Esophagus mucosa (tissue), 1 donor: ENCODE data around the gene JAK1. TPM values are rescaled to one million over a fixed set of nuclear protein-coding genes. Genes with fewer than 3 reads are reported as not detected.

Experiments used
- ATAC-seq: fragments of 200-7000 bp; cut with Tn5 transposase; one replicate; pipeline ENCODE4 v1.9.1; 2020
- total RNA-seq: library from RNA; stranded (reverse); gene quantifications from one replicate; pipeline ENCODE4 v1.2.4, GENCODE V29; 2023
- donor health status: DM: yes; HTN: yes; CAD: no.

JAK1 gene
- total RNA-seq, 1 donor from 2014 or later, result 49.0 TPM

DNA sequence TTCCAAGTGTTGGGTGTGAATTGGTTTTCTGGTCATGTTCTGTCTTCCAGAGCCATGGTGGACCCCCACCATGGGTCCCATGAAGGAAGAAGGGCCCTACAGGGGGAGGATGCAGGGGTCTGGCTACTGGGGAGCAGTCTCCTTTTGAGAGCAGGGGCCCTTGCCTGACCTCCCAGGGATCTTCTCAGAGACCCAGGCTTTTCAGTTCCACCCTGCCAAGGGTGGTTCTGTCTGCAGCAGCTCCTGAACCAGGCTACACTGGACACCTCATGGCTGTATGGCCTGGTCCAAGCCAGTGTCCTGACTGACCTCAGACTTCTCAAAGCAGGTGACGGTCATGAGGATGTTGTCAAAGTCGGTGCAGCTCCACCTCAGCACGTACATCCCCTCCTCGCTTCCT, 109.0 kb downstream of the JAK1 start:
- ATAC-seq, result peak; percentile 29

DNA sequence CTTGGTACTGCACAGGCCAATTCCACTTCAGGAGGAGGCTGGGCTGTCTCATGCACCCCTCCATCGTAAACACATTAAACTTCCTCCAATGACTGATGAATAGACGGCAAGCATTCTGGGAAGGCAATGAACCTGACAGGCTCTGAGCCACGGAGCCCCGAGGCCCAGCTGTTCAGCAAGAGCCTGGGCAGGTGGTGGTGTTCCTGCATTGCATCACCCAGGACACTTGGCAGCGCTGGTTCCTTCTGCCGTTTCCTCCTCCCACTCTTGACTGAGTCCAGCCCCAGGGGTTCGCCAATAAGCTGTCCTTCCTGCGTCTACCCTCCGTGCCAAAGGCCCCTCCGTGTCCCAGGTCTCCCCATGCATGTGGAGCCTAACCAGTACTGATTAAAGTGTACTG, 109.8 kb downstream of the JAK1 start:
- peak; percentile 67 for ATAC-seq

DNA sequence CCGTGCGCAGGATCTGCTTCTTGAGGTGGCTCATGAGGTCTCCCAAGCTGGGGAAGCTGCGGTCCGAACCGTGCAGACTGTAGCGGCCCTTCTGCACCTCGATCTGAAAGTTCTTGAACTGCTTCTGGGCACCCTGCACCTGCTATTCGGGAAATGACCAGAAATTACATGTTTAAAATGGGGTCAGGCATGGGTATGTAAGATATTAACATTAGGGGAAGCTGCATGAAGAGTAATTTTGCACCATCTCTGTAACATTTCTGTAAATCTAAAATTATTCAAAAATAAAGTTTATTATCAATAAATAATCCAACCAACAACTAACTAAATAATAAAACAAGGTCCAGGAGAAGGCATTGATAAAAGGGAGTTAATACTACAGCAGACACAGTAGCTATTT, 110.8 kb downstream of the JAK1 start:
- no peak for ATAC-seq

DNA sequence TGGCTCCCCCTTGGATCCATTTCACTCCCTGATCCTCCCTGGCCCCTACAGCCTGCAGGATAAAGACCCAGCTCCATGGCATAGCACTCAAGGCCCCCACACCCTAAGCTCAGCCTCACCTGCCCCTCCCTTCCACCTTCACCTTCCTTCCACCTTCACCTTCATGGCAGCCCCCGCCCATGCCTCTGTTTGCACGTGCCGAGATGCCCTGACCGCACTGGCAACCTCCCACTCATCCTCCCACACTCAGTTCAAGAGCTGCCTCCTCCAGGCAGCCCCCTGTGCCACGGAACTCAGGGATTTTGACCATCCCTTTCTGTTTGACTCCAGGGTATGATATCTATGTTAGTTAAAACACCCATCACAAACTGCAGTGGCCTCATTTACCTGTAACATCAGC, 111.7 kb downstream of the JAK1 start:
- ATAC-seq, result no peak

DNA sequence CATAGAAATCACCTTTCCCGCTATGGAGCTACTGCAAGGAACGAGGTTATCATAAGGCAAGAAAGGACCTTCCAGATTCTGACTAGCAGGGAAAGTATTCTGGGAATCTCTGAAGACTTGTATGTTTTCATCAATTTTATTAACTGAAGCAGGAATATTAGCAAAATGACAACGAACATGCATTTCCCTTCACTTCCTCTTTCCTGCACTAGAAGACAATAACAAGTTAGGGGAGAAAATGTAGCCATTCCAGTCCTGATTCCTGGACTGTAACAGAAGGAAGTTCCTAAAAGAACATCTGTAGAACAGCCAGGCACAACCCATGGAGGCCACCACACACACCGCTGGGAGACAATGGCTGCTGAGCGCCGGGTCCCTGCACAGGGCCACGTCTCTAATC, 114.7 kb downstream of the JAK1 start:
- ATAC-seq, result no peak

DNA sequence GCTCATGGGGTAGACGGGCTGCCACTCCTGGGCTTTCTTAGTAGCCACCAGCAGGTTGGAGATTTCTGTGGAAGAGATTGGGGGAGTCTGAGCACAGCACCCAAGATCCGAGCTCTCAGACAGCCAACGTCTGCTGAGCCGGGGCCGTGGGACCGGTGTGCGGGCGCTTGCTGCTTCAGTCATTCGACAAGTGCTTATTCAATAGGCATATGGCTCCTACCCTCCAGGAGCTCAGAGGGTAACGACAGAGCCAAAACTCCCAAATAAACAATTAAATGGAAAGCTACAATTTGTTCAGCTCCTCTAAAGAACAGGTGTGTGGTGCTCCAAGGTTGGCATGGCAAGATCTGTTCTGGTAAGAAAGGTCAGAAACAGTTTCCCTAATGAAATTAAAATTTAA, 115.5 kb downstream of the JAK1 start:
- no peak for ATAC-seq

DNA sequence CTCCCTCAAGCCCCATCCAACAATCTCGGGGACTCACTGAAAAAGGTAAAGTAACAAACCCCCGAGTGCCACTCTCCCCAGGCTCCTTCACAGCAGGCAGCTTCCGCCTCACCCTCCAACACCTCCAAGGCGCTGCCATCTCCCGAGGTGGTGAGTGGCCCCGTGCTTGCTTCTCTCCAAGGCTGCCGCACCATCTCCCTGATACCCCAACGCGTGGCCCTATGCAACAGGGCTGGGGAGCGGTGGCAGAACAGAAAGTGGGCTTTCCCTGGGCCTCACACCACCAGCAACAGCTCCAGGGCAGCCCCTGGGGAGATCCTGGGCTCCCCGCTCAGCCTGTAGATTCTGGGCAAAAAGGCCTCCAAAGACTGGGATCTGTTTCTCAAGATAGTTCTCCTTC, 116.4 kb downstream of the JAK1 start:
- no peak for ATAC-seq

DNA sequence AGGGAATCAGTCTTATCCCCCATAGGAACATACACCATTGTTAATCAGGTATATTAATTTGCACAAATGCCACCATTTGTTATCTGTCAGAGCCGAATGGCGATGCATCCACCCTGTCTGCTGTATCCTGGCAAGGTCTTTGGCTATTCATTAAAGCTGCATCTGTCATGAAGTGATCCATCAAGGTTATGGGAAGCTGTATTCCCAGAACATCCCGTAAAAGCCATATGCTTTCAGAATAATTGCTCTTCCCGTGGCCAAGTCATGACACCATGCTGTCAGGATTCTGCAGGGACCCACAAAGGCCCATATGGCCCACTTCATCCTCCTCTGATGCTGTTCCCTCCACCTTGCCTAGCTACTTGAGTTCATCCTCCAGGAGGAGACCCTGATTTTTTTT, 117.5 kb downstream of the JAK1 start:
- ATAC-seq, result no peak

DNA sequence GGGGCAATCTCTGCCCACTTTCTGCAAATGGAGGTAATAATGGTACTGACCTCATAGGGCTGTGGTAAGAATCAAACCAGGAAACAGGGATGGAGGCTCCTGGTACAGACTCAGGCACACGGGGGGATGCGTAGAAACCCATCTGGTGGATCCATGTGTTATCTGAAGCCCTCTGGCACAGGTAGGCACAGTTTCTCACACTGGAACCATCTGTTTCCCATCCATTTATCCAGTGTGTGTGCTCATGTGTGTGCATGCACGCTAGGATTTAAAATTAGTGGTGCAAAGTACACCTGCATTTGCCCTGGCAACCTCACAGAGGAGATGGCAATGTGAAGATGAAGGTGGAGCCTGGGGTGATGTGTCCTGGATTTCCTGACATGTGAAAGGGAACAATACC, 118.2 kb downstream of the JAK1 start:
- no peak for ATAC-seq

DNA sequence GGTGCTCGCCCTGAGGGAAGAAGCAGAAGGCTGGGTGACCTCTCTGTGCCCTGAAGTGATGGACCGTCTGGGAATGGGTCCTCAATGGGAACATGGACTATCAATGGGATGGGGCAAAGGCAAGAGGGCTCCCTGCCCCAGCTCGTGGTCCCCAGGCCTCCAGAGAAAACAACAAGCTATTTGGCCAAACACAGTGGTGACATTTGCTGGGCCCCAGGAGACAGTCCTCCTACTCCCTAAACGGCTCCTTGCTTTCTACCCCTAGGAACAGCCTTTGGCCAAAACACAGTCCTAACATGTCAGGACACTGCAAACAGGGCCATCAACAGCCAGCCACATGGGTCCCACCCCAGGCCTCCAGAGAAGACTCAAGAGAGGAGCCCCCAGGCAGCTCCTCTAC, 118.7 kb downstream of the JAK1 start:
- no peak for ATAC-seq

DNA sequence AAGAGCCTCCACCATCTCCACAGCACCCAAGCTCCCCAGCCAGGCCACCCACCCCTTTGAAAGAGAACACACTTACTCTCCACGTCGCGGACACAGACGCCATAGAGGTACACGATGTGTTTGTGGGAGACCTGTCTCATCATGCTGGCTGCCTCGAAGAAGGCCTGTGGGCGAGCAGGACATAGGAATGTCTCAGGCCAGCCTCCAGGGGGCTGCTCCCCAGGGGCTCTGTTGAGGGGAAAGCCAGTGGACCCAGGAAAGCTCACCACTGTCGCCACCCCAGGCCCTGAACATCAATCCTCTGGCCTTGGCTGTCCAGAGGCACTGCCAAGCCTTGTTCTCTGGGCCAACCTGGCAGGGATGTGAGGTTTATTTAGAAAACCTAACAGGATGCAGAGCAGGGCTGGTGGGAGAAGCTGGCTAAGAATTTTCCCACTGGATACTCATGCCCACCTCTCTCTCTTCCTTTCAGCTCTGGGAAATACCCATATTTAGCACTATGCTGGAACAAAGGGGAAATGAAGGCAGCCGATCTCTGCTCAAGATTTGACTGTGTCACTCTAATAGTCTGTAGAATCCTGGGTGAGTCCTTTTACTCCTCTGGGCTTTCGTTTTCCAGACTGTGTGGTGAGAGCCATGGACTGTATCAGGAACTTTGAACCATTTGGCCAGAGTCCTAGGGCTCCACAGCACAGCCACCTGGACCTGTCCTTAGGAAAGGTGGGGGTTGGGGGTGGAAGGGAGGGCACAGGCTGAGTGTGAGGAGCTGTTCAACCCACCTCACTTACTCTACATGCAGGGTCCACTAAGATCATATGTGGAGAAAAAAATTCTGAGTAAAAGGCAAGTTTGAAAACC, 119.5 kb downstream of the JAK1 start:
- no peak for ATAC-seq

DNA sequence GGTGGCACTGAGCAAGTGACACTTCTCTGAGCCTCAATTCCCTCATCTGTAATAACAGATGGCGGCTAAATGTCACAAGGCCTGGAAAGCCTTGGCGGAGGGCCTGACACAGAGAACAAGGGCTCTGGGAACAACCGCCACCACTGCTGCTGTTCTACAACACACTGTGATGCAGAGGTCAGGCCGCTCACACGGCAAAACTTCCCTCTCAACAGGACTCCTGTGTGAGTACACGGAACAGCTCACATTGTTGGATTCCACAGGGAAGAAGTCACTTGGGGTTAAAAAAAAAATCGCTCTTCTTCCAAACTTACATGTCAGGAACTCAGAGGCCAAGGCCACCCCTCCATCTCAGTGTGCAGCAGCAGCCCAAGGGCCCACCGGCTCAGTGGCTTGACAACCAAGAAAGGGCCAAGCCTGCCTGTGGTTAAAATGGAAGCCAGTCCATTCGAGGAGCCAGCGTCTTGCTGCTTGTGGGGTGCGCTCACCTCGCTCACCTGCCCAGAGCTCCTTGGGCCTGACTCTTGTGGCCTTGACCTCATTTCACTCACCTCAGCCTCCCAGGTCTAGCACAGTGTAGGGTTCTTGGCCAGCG, 120.4 kb downstream of the JAK1 start:
- ATAC-seq, result no peak

DNA sequence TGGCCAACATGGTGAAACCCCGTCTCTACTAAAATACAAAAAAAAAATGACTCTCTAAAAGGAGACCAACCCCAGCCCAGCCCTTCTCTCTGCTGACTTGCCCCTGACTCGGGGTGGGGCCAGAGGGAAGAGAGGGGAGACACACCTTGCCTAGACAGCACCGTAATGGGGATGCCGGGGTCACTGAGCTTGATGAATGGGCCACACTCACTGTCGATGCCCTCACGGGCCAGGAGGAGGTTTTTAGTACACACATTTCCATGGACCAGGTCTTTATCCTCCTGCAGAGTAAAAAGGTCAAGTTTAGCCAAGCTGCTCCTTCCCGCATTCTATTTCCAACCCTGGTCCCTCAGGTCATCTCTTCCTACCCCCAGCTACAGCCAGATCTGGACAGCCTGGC, 121.7 kb downstream of the JAK1 start:
- no peak for ATAC-seq

DNA sequence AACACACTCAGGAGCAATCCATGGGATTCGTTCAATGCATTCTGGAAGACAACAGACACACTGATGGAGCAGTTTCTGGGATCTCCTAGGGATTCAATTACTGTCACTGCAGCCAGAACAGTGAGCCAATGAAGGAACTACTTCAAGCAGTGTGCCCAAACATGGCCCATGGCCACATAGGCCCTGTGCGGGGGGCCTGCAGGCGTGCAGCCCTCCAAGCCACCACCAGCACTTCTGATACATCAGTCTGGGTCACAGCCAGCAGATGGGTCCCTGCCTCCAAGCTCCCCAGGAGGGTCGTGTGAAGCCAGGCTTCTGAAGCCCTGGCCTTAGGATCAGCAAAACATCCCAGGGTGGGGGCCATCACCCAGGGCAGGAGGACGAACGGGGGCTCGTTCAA, 122.2 kb downstream of the JAK1 start:
- ATAC-seq, result no peak

DNA sequence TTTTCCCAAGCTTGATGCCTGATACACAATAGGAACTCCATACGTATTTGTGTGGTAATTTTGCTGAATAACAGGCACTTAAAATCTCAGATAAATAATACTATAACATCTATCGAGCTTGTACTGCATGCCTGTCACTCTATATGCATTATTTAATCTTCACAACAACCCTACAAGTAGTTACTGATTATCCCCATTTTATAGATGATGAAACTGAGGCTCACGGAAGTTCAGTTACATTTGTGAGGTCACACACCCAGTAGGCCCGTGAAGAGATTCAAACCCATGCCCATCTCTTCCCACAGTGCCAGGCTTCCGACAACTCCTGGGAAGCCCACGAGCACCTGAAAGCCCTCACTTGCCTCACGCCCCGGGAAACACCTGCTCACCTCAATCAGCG, 122.7 kb downstream of the JAK1 start:
- no peak for ATAC-seq

DNA sequence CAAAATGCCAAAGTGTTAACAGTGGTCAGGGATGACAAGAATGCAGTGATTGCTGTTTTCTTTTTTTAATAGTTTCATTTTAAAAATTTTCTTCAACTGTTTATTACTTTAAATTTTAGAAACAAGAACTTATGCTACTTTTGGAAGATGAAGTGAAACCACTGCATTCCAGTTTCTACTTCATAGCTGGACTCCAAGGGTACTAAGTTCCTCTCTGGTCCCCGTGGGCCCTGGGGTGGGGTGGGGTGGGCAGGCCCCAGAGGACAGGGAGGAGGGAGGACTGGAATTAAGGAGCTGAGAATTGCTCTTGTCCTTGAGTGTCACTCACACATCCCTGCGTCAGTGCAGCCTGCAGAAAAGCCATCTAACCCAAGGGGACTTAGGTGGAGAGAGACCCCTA, 124.1 kb downstream of the JAK1 start:
- ATAC-seq, result no peak

DNA sequence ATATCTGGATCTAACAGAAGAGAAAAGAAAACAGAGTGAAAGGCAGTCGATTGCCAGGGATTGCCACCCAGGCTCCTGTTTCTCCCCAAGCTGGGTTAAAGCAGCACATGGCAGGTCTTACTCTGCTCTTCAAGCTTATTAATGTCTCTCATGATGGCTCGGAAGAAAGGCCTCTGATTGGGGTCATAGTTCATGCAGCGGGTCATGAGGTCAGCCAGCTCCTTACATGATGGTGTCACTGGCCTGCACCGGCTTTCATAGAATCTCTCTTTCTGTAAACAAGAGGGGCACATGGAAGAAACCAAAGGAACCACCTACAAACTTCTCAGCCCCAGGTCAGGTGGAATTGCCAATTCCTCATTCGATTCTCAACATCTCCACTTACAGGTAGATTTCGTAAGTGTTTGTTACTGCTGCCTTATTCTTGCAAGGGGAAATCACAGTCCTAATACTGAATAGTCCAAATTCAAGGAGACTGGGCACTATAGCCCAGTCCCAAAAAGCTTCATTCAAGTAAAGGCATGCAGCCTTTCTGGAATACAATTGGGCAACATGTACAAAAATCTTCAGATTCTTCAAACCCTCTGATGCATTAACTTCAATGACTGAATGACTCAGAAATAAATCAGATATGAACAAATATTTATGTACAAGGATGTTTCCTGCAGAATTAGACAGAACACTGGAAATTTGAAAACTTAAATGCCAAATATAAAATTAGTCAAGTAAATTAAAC, 124.9 kb downstream of the JAK1 start:
- ATAC-seq, result no peak

DNA sequence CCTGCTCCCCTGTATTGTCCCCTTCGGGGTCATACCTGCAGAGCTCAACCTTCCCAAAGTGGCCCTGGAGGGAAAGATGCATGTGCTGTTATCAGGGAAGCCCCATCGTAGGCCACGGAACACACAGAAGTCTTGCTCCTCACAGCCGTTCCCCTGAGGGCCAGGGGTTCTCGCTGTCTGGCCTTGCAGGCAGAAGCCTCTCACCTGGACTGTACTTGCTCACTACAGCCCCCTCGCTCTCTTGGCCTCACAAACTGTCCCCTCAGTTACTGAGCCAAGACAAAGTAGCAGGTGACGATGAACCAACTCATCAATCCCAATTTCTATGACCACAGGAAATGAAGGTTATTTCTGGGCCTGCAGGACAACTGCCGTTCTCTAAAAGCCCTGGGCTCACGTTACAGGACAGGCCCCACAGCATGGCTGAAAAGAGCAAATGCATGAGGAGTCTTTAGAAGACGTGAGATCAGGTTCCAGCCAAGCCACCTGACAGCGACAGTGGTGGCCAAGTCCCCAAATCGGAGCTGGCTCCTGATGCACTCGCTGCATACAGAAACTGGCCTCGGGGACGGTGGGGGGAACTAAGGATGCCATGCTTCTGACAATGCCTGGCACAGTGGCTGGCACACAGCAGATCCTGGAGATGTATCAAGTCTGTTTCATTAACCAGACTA, 126.5 kb downstream of the JAK1 start:
- no peak for ATAC-seq

DNA sequence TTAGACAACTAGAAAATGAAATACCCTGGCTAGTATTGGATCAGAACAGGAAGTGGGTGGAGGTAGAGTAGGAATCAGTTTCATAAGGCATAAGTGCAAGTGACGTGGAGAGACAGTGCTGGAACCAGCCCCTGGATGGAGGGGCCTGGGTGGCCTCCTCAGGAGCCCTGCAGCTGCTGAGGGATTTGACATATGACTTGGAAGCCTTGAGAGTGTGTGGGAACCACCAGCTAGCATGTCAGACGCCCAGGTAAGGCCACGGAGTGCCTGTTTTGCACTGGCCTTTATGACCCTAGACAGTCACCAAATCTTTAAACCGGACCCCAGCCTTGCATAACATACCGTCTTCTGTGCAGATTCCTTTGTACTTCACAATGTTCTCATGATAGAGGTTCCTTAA, 127.1 kb downstream of the JAK1 start:
- ATAC-seq, result no peak

DNA sequence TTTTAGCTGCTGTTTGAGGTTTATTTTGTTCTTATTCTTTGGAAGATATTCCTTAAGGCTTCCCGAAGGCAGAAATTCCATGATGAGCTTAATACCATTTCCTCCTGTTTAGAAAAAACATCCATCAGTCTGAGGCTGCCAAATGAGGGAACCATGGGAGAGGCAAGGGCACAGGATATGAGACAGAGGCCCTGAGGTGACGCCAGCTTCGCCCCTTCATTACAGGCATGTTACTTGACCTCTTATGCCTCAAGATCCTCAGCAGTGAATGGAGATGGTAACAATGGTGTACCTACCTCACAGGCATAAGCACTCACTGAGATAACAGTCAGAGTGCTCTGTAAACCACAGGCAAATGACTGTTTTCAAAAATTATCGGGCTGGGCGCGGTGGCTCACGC, 127.9 kb downstream of the JAK1 start:
- peak; percentile 26 for ATAC-seq

DNA sequence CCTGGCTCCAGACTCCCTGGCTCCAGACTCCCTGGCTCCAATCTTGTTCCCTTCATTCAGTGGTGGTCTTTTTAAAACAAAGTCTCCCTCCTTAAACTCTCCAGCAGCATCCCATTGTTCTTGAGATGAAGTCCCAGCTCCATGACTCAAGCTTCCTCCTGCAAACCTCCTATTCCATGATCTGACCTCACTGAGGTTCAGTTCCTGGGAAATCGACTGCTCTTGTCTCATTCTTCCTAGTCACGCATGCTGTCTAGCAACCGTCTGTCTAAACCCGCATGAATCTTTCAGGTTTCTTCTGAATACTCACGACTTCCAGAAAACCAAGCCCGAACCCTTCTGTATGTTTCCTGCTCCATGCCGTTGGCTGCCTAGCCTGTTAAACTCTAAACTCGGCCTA, 129.5 kb downstream of the JAK1 start:
- ATAC-seq, result no peak

DNA sequence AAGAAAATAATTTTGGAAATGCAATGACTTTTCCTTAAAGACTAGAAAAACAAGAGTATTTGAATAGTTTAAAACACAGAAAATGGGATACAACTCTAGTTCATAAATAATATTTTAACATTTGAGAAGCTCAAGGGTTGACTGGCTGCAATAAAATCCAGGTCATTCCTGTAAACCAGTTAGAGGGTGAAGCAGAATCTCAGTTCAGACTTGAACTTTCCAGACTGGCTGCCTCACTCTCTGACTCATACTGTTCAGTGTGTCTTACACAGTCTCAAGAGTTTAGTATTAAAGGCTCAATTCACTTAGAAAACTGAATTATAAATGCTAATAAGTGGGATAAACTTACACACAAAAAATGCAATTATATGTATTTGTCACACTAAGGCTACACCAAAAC, 131.6 kb downstream of the JAK1 start:
- ATAC-seq, result peak; percentile 67

DNA sequence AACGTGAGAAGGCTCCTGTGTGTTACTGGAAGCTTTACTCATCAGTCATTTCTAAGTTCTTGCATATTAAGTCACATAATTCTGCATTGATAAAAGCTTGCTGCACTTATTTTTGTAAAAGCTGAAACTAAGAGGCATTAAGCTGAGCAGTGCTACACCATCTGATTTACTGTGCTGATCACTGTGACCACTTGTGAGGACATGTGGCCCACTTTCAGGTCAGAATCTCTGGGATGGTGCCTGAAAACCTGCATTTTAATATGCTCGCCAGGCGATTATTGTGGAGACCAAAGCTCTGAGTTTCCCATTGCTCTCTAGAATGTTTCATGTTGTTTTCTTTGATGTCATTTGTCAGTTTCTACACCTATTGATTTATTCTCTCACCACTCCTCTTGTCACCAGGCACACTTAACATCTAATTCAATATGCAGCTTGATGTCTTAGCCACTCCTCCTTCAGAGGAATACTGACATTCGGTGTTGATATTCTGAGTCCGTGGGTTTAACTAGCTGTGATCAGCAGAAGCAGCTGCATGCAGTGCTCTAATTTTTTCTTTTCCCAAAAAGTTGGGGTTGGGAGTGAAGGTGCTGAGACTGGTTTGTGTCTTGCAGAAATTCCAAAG, 136.2 kb downstream of the JAK1 start:
- no peak for ATAC-seq
